ENCODE results near the gene CENPS. TPM values are rescaled to one million over a fixed set of nuclear protein-coding genes. Genes with fewer than 3 reads are reported as not detected.

The CENPS gene
- total and polyA plus RNA-seq, 4 donors = 4.4 to 9.8 (median 7.4) TPM

- TF ChIP-seq REST (IDR thresholded peaks at IDR 0.05) = peak; percentile 75
- peak; percentile 85 for TF ChIP-seq YY1 (IDR thresholded peaks at IDR 0.05)
These were observed 31.3 kb upstream of the CENPS start, which contains the start of gene PGD (continued) for GRCh38 chr1:10398734-10399443.

GRCh38 chr1:10399444-10399941 is 30.7 kb upstream of the CENPS start:
- DNase-seq (ENCODE audit: low spot score) = no peak
- WGBS = 1% methylated on average over 42 of the region's 42 CpGs
- peak overlapping the region; percentile 77 to 82 for H3K27ac ChIP-seq (ENCODE audit: low read depth in 1 of 2, low read length in 2 of 2)
- peaks cover 7 to 17% (median 16%) of the 10 kb centered on the region in 4 donors for H3K36me3 ChIP-seq (ENCODE audit: control insufficient read depth in 4 of 4, insufficient read depth in 3 of 4, low read depth in 1 of 4, low read length in 3 of 4)
- H3K27me3 ChIP-seq (ENCODE audit: control insufficient read depth in 4 of 4, insufficient read depth in 4 of 4, low read length in 3 of 4) = no peaks in the 10 kb centered on the region
- TF ChIP-seq REST (IDR thresholded peaks at IDR 0.05) (no peak), YY1 (IDR thresholded peaks at IDR 0.05) (no peak), EGR1 (IDR thresholded peaks at IDR 0.05; ENCODE audit: low read depth in 2 of 2) (peak; percentile 43 to 58), RXRA (IDR thresholded peaks at IDR 0.05) (no peak), SP1 (IDR thresholded peaks at IDR 0.05) (no peak)
- H3K9me3 ChIP-seq (ENCODE audit: control insufficient read depth in 4 of 4, low read length in 3 of 4) = no peaks in the 10 kb centered on the region
- H3K9ac ChIP-seq (ENCODE audit: low read depth in 1 of 2, low read length in 2 of 2) = peak overlapping the region in 1 of 2 donors; percentile 52
- H3K4me1 ChIP-seq (ENCODE audit: control insufficient read depth in 4 of 4, insufficient read depth in 4 of 4, low read length in 3 of 4) = peaks cover 3 to 26% (median 18%) of the 10 kb centered on the region in 4 donors
- H3K4me3 ChIP-seq (ENCODE audit: low read depth in 1 of 3, low read length in 3 of 3) = peak overlapping the region; percentile 84 to 87 (median 85)

GRCh38 chr1:10400013-10400412 is 30.2 kb upstream of the CENPS start:
- TF ChIP-seq HNF4A (conservative IDR thresholded peaks at IDR 0.05) (peak; percentile 33 to 70), RXRA (IDR thresholded peaks at IDR 0.05) (peak in 1 of 2 donors; percentile 37), TAF1 (conservative IDR thresholded peaks at IDR 0.05) (no peak), ATF3 (IDR thresholded peaks at IDR 0.05) (no peak)
- Histone ChIP-seq H3K4me3 (ENCODE audit: low read depth in 1 of 3, low read length in 3 of 3) (peak overlapping the region; percentile 84 to 87 (median 85)), H3K4me1 (ENCODE audit: control insufficient read depth in 4 of 4, insufficient read depth in 4 of 4, low read length in 3 of 4) (peaks cover 3 to 26% (median 18%) of the 10 kb centered on the region in 4 donors), H3K27me3 (ENCODE audit: control insufficient read depth in 4 of 4, insufficient read depth in 4 of 4, low read length in 3 of 4) (no peaks in the 10 kb centered on the region), H3K9ac (ENCODE audit: low read depth in 1 of 2, low read length in 2 of 2) (peak overlapping the region in 1 of 2 donors; percentile 52), H3K27ac (ENCODE audit: low read depth in 1 of 2, low read length in 2 of 2) (peak overlapping the region; percentile 77 to 82), H3K36me3 (ENCODE audit: control insufficient read depth in 4 of 4, insufficient read depth in 3 of 4, low read depth in 1 of 4, low read length in 3 of 4) (peaks cover 9 to 21% (median 20%) of the 10 kb centered on the region in 4 donors), H3K9me3 (ENCODE audit: control insufficient read depth in 4 of 4, low read length in 3 of 4) (no peaks in the 10 kb centered on the region)
- no peak for DNase-seq (ENCODE audit: low spot score)
- 28% methylated on average over 8 of the region's 8 CpGs for WGBS

Data from liver (tissue), 9 donors.